NCI-H2227 (cell line): ENCODE results near the gene HECW1.

Experiments used
- DNase-seq: peaks from one replicate; lab custom pipeline; 2025; ENCODE audit not compliant: unreplicated experiment; lab: John Stamatoyannopoulos, UW

HECW1 gene

DNA sequence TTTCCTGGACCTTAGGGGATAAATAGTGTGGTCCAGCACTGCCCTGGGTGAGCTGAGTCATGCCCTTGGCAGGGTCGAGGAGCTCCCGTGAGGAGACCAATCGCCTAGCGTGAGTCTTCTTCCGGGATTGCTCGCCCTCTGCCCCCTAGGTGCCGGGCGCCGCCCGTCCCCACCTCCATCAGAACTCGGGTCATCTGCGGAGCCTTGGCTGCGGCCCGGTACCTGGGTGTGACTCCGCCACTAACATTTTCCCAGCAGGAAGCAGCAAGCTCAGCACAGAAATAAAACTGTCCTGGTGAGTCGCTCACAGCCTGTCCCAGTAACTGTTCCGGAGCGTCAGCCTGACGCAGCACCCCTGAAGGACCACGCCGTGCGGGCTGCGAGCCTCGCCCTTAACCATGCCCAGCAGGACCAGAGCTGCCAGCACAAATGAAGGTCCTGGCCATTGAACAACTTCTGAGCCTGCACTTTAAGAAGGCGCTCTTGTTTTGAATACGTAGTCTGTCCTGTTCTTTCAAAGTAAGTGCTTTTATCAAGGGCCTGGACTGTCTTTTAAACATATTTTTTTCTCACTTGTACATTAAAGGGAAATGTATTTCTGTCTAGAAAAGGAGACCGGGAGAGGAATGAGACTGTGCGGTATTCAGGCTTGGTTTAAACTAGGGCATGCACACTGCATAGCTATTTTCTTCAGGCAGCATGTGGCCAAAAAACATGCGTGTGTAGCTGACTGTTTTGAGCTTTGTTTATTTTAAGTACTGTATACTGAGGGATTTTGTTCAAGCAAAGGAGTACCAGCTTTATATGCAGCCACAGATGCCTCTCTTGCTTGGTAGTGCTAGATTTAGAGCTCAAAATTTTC is 136.7 kb downstream of the HECW1 start:
- peak; percentile 17 for DNase-seq

DNA sequence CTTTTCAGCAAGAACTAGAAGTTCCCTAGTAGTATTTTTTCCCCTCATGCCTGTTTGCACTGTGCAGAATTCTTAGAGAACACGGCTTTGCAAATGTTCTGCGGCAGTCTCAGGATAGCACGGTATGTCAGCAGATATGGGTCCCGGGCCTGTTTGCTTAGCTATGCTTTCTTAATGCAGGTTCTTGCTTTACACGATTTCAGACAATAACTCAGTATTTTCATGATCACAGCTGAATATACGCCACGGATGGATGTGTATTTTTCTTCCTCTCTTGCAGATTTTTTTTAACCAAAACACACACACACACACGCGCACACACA is 137.3 kb downstream of the HECW1 start:
- DNase-seq, result no peak

DNA sequence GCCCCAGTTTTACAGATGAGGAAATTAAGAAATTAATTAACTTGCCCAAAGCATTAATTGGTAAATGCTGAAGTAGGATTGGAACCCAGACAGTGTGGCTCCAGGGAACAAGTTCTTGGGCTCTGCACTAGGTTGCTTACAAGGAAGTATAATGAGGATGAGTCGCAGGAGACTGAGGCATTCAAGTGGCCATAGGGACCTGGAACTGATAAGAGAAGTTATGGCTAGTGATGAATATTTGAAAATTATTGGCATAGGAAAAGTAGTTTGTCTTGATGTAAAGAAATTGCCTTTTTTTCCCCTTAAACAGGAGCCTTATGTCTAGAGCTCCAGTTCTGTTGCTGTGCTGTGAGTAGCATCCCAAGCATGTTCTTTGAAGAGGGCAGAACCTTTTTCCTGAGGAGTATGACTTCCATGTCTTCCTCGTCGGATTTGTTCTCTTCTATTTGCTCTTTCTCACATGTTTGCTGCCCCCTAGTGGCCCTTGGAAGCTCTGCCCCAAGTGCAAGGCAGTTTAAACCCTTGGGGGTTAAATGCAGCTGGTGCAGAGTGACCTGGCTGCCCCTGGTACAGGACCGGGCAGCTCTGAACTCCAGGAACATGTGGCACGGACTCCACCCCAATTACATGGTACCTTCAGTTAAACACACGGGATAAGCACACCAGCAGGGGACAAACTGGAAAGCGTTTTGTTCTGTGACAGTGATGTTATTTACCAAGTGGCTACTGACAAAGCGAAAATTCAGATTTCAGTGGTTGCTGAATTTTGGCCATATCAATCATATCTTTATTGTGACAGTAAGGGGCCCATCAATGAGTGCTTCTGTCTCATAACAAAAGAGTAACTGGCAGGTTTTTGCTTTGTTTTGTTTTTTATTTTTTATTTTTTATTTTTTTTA is 148.8 kb downstream of the HECW1 start:
- DNase-seq, result peak; percentile 83

DNA sequence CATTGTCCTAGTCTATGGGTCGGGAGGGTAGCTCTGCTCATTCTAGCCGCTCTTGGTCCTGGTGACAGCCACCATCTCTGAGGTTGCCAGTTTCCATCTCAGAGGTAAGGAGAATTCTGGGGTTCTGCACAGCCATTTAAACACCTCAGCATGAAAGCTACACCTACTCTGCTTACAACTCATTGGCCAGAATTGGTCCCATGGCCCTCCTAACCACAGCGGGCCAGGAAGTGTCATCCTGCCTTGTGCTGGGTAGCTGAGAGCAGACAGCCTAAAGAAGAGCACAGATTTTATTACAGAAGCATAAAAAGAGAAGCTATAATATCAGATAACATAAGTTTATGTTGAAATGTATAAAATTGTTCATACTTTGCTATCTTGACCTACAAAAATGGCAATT is 152.7 kb downstream of the HECW1 start:
- DNase-seq, result no peak

DNA sequence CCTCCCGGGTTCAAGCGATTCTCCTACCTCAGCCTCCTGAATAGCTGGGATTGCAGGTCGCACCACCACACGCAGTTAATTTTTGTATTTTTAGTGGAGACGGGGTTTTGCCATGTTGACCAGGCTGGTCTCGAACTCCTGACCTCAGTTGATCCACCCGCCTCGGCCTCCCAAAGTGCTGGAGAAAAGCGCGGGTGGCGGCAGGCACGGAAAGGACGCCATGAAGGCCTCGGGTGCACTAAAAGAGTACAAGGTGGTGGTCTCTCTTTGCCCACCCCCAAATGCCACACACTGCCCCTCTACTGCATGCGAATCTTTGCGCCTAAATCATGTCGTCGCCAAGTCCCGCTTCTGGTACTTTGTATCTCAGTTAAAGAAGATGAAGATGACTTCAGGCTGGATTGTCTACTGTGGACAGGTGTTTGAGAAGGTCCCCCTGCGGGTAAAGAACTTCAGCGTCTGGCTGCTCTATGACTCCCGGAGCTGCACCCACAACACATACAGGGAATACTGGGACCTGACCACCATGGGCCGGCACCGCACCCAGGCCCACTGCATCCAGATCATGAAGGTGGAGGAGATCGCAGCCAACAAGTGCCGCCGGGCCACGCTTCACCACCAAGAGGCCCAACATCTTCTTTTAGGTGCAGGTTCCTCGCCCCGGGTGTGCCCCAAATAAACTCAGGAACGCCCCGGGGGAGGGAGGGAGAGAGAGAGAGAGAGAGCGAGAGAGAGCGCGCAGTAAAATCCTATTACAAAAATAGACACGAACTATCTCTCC is 161.7 kb downstream of the HECW1 start:
- no peak for DNase-seq

DNA sequence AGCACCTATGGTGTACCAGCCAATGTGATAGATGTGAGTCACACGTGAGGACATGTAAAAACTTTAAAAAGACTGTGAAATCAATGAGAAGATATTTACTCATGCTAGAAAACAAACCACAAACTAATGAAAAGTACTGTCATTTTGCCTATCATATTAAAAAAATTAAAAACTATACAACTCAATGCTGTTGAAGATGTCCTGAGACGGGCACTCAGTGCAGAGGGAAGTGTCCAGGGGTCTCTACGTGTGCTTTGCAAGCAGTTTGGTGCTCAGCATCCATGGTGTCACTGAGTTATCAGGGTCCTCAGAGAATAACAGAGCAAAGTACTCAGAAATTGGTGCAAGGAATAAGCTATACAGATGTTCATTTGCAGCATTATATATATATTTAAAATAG is 162.3 kb downstream of the HECW1 start:
- DNase-seq, result no peak

DNA sequence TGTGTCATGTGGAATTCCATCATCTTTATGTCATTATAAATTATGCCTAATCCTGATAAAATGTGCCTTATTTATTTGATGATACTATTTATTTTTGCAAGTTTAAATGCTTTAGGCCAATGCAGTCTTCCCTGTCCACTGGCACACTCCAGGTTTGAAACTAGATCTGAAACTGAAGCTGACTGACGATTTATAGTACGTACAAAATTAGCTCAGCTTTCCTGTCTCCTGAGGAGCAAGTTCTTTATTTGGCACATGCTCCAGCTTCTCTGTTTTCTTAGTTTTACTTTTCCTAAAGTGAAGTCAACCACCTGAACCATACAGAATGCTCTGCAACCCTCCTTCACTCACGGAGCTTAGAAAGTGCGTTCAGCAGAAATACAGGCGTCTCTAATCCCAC is 164.1 kb downstream of the HECW1 start:
- no peak for DNase-seq

DNA sequence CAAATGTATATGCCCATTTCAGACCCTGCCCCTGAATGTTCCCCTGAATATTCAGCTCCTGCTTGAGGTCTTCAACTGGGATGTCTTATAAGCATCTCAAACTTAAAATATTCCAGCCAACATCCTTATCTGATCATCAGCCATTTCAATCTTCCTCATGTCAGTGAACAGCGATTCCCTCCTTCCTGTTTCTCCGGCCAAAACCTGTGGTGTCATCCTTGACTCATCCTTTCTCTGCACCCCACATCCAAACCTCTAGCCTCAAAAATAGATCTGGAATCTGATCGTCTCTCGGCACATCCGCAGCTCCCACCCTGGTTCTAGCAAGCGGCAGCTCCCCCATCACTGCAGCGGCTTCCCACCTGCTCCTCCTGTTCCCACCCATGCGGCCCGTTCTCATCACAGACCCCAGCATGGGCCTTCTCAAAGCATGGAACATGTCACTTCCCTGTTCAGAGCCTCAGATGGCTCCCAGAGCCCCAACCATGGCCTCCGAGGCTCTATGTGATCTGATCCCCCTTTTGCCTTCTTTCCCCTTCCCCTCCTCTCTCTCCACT is 165.7 kb downstream of the HECW1 start:
- DNase-seq, result no peak

DNA sequence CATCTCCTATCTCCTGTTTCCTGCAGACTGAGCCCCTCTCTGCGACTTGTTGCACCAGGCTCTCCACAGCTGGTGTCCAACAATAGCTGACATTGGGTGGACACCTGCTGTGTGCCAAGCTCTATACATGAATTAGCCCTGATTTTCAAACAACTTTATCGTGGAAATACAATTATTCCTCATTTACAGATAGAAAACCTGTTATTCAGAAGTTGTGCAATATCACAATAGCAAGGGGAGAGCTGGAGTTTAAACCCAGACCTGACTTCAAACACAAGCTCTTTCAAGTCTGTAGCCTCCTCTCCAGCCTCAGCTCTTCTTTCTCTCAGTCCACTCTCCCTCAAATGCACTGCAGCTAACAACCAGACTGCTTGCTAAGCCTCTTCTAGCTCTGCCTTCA is 168.8 kb downstream of the HECW1 start:
- DNase-seq, result no peak

DNA sequence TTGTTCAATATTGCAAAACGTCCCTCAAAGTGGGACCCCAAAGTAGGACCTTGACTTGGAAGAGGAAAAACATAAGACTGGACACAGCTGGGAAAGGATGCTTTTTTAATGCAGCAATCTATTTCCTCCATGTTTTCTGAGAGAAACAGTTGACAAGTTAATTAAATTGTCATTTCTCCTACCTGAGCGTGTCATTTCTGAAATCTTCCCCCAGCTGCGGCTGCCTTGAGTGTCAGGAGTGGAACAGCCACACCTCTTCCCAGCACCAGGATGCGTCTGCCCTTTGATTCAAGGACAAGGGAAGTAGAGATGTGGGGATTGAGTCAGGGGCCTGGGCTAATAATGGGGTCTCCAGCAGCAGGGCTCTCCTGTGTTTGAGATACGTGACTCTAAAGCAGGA is 171.3 kb downstream of the HECW1 start:
- no peak for DNase-seq

DNA sequence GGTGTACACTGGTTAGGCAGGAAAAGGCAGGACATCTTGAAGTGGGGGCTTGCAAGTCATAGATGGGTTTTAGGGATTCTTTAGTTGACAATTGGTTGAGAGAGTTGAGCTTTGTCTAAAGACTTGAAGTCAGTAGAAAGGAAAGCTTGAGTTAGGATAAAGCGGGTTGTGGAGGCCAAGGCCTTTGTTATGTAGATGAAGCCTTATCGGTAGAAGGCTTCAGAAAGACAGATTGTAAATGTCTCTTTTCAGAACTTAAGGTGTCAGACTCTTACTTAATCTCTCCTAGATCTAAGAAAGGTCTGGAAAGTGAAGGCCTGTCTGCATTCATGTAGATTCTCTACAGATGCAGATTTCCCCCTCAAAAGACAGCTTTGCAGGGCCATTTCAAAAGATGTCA is 177.4 kb downstream of the HECW1 start:
- DNase-seq, result no peak

DNA sequence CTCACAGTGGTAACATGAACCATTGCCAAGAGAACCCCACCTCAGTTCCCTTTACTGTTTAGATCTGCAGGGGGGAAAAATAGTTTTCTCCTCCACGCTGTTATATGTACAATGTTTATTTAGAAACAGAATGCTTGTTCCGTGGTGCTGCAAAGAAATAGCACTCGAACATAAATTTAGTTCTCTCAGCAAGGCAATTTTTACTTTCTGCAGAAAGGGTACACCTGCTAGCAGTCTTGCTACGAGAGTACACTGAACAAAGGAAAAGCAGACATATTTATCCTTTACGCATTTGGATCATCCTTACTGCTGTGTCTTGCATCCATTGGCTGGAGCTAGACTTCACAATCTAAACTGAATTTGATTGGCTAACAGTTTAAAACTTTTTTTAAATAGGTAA is 178.5 kb downstream of the HECW1 start:
- DNase-seq, result no peak

DNA sequence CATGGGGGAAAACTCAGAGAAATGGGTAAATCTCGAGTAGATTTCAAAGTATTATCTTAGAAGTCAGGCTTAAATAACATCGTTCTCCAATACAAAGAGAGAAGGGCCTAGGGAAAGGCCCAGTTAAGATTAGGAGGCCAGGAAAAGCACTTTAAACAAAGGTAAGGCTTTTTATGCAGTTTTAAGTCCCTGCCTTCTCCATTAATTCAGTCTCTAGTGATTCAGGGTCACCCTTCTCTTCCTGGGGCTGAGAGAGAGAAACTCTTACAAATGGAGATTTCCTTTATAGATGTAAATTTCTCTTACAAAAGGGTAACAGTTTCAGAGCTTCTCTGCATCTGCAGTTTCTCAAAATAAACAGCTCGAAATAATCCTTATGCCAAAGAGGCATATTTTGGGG is 179.3 kb downstream of the HECW1 start:
- no peak for DNase-seq

DNA sequence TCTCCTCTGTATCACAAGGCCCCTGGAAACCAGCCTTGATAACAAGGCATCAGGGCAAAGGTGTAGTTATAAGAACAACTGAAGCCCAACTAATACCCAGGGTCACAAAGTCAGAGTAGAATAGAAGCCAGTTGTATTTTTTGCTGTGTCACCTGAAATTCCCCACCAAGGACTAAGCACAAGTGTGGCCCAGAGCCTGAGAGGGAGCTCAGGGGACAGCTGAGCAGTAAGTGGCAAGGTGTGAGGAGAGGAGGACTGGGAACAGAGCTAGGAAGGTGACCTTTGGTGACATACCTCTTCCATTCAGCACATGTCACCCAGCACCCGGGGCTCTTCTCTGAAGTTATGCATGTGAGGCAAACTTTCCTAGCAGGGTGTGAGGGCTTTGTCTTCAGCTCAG is 179.9 kb downstream of the HECW1 start:
- DNase-seq, result no peak

DNA sequence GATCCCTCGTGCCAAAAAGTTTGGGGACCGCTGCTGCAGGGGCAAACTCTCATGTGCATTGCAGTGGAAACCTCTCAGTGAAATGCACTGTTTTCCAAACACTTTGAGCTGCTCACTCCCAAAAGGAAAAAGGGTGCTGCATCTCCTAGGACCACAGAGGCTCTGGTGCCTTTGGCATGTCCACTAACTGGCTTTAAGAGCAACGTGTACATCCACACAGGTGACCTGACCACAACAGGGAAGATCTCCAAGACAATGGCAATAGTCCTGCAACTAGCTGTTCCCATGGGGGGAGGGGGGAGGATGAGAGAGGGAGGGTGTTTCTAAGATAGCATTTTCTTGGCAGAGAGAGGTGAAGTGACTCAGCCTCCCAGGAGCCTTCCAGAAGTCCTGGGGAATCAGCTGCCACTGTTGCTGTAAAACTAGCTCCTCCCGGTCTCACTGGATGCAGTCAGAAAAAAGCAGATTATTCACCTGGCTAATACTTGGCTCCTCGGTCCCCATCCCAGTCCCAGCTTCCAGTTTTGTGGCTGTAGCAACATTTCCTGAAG is 181.7 kb downstream of the HECW1 start:
- no peak for DNase-seq

DNA sequence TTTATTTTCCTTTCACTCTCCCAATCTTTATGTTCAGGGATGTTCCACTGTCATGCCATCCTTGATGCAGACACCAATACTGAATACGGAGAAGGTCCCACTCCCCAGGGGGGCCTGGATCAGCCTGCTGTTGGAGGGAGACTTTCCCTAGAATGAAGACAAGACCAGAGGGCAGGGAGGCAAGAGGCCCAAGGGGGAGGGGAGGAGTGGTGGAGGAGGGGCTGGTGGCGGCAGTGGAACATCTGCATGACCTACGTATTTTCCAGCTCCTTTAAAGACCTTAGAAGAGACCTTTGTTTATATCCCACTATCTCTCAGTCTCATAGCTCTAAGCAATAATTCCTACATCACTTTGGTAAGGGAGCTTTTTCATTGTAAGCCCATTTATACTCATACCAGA is 183.0 kb downstream of the HECW1 start:
- DNase-seq, result no peak

DNA sequence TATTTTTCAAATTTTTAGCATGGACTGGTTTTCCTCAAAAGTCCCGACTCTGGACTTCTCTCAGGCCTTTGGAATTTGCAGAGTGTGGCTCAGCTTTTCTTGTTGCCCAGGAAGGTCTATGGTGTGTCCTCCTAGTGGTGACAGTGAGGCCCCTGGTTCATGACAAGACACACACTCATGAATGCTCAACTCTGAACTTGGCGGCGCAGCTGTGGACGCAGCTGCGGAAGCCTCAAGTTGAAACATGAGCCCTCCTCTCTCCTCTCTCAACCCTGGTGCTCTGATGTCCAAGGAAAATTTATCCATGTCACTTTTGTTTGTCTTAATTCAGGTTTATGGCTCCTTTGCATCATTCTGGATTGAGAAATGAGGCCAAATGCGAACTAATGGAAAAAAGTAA is 183.9 kb downstream of the HECW1 start:
- peak; percentile 51 for DNase-seq

DNA sequence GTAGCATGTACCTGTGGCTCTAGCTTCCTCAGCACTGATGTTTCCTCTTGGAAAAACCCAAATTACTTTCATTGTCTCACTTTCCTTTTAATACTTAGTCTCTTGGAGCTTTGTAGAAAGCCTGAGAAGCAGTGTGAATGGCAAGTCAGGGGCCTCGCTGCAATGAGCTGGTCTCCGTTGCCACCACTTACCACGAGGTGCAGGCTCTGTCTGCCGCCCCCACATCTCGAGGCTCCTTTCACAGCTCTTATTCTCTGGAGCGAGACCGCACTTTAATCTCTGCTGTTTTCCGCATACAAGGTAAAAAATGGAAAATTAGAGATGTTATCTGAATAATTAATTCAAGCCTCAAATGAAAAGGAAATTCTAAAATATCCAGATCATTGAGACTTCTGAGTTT is 186.2 kb downstream of the HECW1 start:
- DNase-seq, result no peak

DNA sequence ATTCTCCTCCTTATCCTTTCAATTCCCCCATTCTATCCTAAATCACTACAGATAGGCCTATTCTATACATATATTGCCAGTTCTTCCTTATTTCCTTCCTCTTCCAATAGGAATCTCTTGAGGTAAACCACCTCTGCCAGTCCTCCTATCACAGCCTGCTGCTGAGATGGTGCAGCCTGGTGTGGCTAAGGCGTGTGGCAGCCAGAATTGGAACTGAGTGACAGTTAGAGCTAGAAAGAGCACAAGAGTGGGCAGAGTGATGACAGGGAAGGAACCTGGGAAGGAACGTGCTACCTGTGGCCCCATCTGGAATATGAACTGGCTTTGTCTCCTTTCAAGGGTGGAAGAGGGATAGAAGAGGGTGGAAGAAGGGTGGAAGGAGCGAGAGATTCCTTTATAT is 187.7 kb downstream of the HECW1 start:
- no peak for DNase-seq

DNA sequence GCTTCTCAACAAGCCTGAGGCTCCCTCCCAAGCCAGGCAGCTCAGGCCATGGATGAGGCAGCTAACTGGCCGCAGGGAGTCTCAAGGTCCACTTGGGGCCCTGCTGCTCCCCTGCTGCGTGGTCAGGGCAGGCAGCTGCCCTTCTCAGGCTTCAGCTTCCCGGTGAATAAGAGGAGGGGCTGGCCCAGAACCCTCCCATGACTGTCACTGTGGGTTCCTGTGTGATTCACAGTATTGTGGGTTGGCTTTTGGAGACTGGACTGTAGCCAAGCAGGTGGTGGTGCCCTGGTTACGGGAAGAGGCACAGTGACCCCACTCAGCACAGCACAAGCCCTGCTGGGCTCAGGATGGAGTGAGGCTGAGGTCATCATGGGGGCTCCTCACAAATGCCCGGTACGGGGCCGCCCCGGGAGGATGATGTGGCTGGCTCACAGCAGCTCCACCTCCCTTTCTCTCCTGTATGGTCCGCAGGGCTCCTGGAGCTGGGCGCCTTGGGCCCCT is 189.8 kb downstream of the HECW1 start:
- DNase-seq, result peak; percentile 22
